GM18502 (cell line): ENCODE results near the gene TMED8.
A peak's percentile ranks its signal among the peaks of the same experiment; 100 is the strongest.
"Not testable (repeated sequence)": the region's sequence is repeated elsewhere in the genome, so short reads cannot be mapped to it uniquely, and the experiment has no call there.

Experiments
- ATAC-seq: cut with Tn5 transposase; IDR thresholded peaks from one replicate; pipeline ENCODE4 v1.9.1; 2021; ENCODE audit warnings: mild to moderate bottlenecking; ENCODE audit not compliant: unreplicated experiment, poor library complexity

The TMED8 gene

GRCh38 chr14:77324289-77324688, 52.6 kb downstream of the TMED8 start:
- ATAC-seq, result no peak

DNA sequence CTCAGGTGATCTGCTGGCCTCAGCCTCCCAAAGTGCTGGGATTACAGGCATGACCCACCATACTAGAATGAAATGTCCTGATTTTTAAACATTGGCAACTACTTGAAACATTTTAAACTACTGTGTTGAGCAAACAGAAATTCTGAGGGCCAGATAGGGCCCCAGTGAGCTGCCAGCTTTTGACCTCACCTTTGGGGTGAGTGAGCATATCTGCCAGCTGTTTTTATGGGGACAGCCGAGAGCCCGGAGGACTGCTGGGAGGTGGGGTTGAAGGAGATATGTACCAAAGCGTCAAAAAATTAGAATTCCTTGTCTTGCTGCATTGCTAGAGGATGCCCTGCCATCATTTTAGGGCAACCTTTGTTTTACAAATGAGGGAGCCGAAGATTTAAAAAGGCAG, 53.3 kb downstream of the TMED8 start:
- ATAC-seq, result no peak

DNA sequence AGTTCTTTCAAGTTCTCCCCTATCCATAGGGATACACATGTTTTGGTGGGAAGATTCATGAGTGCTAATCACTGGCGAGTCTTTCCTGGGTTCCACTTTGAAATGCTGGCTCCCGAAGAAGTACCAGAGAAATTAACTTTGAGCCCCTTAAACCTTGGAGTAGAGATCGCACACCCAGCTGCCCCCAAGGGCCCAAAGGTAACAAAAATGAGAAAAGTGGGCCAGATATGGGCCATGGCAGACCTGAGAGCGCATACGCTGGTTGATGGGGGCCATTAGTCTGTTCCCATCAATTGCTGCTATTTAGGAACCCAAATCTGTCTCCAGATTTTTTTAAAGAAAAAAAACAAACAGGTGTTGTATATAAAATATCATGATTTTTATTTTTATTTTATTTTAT, 53.9 kb downstream of the TMED8 start:
- ATAC-seq, result no peak

GRCh38 chr14:77322250-77322902, 54.5 kb downstream of the TMED8 start:
- no peak for ATAC-seq

GRCh38 chr14:77320238-77320935, 56.5 kb downstream of the TMED8 start, which contains the start of gene POMT2:
Gene POMT2 (minus strand): TSS chr14:77320883. CDS start chr14:77320681, 202 bp downstream.
- ATAC-seq, result peak; percentile 74

DNA sequence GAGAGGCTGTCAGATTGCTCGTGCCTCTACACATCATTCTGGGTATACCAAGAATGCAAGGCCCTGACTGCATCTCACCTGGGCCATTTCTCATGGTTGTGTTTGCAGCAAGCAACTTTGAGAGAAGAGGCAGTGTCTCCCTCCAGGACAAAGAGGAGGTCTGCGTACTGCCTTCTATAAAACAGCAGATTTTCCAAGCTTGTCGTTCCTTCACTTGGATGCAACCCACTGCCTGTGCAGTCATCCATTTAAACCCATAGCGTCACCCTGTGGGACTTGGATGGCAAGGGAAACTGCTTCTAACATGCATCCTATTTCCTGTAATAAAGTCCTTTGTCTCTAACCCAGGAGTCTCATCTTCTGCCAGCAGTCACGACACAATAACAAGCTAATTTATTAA, 57.5 kb downstream of the TMED8 start:
- no peak for ATAC-seq

DNA sequence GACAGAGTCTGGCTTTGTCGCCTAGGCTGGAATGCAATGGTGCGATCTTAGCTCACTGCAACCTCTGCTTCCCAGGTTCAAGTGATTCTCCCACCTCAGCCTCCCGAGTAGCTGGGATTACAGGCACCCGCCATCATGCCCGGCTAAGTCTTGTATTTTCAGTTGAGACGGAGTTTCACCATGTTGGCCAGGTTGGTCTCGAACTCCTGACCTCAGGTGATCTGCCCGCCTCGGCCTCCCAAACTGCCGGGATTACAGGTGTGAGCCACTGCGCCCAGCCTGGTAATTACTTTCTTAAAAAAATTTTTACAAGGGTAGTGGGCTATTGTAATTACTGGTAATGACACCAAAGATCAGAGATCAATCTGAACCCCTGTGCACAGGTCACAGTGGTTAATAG, 58.1 kb downstream of the TMED8 start:
- not testable (repeated sequence) for ATAC-seq

- no peak for ATAC-seq
Measured at GRCh38 chr14:77318006-77318553, 58.8 kb downstream of the TMED8 start.

GRCh38 chr14:77316872-77317301, 60.0 kb downstream of the TMED8 start:
- ATAC-seq, result no peak

GRCh38 chr14:77316195-77316505, 60.7 kb downstream of the TMED8 start:
- ATAC-seq, result no peak

- no peak for ATAC-seq
Measured at GRCh38 chr14:77314539-77315457, 62.1 kb downstream of the TMED8 start.

GRCh38 chr14:77314043-77314442, 62.9 kb downstream of the TMED8 start:
- ATAC-seq, result no peak

DNA sequence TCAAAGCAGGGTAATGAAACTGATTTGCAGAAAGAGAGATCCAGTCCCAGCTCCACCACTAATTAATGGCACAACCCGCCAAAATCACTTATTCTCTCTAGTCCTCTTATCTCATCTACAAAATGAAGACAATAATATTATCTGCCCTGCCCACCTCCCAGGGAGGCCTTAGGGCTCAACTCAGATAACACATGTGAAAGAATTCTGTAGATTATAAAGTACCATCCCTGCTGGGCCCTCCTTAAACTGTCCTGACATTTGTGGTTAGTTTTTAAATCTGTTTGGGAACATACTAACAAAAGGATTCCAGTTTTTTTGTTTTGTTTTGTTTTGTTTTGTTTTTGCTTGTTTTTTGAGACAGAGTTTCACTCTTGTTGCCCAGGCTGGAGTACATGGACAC, 63.5 kb downstream of the TMED8 start:
- no peak for ATAC-seq

DNA sequence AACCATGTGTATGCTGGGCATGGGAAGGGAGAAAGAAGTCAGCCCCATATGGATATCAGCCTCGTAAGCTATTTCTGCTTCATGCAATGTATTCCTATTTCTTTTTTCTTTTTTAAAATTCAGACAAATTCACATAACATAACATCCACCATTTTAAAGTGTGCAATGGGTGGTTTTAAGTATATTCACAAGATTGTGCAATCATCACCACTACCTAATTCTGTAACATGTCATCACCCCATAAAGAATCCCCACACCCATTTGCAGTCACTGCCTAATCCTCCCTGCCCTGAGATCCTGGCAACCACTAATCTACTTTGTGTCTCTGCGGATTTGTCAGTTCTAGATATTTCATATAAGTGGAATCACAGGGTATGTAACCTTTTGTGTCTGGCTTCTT, 65.7 kb downstream of the TMED8 start:
- no peak for ATAC-seq

DNA sequence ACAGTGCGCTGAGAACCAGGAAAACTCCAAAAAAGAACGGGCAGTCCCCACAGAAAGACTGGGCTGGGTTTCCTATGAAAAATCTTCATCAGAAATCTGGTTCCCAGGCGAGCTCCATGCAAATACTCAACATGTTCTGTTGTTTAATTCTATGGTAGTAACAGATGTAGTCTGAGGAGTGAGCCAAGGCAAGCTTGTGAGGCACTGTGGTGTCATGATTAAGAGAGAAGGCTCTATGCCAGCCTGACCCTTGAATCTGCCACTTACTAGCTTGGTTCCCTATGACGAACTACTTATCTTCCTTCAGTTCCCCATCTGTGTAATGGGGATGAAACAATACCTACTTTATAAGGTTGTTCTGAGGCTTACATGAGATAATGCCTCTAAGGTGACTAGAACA, 66.9 kb downstream of the TMED8 start:
- ATAC-seq, result no peak

GRCh38 chr14:77309131-77309530, 67.8 kb downstream of the TMED8 start:
- ATAC-seq, result no peak

DNA sequence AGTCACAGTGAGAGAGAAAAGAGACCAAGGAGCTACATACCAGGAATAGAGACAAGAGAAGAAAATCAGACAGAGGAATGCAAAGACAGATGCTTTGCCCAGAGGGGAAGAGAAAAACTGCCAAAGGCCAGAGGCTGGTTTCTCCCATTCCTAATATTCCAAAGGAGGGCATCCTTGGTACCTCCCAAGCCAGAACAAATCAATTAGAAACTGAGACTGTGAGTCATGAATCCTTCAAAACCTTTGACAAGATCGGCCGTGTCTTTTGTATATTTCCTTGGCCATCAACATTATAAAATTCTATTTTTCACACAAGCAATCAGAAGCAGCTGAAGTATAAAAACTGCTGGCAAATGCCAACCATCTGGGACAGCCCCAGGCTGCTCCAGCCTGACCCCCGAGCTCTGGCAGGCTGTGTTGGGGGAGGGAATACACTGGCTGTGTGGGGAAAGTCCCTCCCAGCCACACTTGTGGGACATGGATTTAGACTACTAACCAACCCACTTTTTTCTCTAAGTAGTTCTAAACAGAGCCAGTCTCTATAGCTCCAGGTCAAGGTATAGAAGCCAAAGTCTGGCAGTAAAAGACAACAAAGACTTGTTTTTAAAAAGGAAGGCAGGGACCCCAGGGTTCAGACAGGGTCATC, 69.9 kb downstream of the TMED8 start:
- ATAC-seq, result no peak

DNA sequence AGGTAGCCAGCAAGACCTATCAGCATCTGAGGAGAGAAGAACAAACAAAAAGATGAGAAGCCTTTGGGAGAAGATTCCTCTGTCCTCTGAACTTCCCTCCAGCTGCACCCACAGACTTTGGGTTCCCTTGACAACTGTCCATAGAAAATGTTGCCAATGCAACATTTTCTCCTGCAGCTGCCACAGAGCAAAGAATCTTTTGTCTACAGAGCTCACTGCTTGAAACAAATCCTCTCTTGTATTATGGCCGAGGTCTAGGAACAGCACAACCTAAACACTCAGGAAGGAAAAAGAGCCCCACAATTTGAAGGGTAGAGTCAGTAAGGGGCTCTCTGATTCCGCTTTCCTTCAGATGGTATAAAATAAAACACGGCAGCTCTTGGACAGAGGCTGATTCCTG, 70.5 kb downstream of the TMED8 start:
- ATAC-seq, result no peak

DNA sequence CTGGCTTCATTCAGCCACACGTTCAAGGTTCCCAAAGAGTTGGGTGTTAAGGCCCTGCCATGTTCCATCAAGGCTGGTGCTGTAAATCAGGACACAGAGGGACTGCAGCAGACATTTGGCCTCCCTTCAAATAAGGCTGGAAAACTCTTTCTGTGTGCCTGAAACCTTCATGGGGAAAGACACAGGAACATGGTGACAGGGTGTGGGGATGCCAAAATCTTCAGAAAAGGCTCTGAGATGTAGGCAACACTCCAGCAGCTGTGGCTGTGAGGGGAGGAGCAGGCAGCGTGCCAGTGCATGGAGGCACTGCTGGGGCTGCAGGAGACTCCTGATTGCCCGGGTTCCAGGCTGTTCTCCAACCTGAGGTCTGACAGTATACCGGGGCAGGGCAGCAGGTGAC, 71.2 kb downstream of the TMED8 start:
- ATAC-seq, result no peak

DNA sequence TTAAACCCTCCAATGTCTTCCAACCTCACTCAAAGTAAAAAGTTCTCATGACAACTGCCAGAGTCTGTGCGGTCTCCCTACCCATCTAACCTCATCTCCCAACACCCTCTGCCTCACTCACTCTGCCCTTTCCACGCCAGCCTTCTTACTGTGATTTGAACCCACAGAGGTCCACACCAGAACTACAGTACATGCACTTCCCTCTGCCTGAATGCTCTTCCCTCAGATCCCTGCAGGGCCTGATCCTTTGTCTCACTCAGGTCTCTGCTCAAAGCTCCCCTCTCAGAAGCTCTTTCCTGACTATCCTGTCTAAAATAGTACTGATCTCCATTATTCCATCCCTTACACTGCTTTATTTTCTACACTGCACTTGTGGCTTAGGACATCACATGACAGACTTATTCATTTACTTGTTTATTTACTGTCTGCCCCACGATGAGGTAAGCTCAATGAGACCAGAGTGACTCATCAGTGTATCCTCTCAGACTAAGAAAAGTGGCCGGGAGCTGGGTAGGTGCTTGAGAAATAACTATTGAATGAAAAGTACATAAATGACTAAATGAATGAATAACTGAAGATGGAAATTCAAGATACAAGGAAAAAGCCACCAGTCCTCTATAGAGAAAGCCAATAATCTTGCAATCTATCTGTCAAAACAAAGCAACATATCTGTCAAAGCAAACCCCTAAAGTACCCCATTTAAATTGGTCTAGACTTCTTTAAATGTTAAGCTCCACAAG, 73.3 kb downstream of the TMED8 start:
- ATAC-seq, result no peak
